IPS-18c (cell line): Measurements from ENCODE around the gene RCC1.
"Not testable (repeated sequence)": the region's sequence is repeated elsewhere in the genome, so short reads cannot be mapped to it uniquely, and the experiment has no call there.

Experiments used
- H3K4me3 ChIP-seq: 2 replicates; pipeline ENCODE4 v1.7.0; 2013; ENCODE audit warnings: low read depth, mild to moderate bottlenecking, low read length, moderate library complexity; ENCODE audit not compliant: insufficient read depth
- H3K9me3 ChIP-seq: one replicate; pipeline ENCODE4 v1.6.1; 2013; ENCODE audit warnings: mild to moderate bottlenecking, low read length, moderate library complexity; ENCODE audit not compliant: control insufficient read depth, insufficient read depth

RCC1 gene

DNA sequence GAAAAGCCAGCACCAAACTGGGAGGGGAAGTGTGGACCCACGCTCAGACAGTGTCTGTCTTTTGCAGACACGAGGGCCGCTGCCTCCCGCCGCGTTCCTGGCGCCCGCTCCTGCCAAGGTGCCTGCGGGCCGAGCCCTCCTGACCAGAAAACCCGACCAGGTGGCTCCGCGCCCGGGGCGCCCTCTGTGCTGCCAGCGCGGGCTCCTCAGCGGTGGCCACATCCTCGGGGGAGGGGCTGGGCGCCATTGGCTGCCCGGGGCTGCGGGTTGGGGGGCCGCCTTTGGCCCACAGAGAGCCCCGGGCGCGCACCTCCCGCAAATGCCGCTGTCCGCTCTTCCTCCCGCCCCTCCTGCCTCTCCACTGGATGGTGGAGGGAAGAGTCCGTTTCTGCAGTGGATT lies 24.6 kb downstream of the RCC1 start:
- Histone ChIP-seq H3K4me3 (no peak overlapping the region), H3K9me3 (no peaks in the 10 kb centered on the region)

DNA sequence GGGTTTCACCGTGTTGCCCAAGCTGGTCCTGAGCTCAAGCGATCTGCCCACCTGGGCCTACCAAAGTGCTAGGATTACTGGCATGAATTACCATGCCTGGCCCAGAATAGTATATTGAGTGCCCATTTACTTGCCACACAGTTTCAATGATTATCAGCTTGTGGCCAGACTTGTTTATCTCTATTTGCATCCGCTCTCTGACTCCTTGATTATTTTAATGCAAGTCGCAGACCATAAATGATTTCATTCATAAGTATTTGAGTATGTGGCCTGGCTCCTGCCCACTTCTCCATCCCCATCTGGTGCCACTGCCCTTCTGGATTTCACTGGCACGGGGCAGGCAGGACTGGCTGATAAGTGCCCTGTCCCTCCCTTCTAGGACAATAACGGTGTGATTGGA lies 28.8 kb downstream of the RCC1 start:
- no peak overlapping the region for H3K4me3 ChIP-seq
- no peaks in the 10 kb centered on the region for H3K9me3 ChIP-seq

DNA sequence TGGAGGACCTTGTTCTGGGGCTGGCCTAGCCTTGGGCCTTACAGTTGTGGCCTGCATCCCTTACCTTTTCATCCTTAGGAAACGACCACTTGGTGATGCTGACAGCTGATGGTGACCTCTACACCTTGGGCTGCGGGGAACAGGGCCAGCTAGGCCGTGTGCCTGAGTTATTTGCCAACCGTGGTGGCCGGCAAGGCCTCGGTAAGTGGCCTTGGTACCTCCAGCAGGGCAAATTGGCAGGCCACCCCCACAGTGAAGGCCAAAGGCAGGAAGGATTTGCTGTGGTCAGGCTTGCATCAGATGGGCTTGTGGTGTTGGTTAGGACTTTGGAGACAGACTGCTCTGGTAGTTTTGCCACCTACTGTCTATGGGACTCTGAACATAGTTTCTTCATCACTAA lies 29.3 kb downstream of the RCC1 start:
- Histone ChIP-seq H3K4me3 (no peak overlapping the region), H3K9me3 (no peaks in the 10 kb centered on the region)

DNA sequence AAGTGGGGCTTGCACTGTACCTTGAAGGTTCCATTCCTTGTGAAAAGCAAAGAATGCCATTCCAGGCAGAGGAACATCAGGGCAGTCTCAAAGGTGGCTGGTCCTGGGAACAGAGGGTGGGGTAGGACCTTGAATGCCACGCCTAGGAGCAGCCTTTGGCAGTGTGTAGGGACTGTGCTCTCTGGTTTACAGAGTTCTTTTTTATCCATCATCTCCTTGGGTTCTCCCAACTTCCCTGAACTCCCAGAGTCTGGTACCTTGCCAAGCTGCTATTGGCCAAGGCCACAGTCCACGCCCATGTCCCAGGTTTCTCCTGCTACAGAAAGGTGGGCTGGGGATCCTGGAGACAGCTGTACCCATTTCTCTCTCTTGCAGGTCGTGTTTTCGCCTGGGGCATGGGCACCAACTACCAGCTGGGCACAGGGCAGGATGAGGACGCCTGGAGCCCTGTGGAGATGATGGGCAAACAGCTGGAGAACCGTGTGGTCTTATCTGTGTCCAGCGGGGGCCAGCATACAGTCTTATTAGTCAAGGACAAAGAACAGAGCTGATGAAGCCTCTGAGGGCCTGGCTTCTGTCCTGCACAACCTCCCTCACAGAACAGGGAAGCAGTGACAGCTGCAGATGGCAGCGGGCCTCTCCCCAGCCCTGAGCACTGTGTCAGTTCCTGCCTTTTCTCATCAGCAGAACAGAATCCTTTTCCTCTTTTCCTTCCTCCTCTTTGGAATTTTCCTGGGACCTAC lies 31.8 kb downstream of the RCC1 start:
- Histone ChIP-seq H3K4me3 (no peak overlapping the region), H3K9me3 (no peaks in the 10 kb centered on the region)

DNA sequence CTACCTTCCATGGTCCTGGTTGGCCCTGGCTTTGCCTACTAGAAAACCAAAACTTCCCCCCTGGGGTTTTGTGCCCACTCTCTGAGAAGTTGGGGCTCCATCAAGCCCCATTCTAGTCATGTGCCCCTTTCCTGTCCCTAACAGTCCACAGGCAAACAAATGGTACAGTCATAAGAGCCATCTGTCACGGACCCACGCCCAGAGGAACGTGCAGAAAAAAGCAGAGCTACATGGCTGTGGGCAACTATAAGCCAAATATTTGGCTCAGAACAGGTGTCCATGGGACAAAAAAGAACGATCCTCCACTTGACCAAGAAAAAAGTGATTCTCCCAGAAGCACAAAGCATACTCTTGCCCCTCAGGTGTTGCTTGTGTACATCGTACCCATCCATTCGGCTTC lies 32.4 kb downstream of the RCC1 start:
- H3K9me3 ChIP-seq, result no peaks in the 10 kb centered on the region
- no peak overlapping the region for H3K4me3 ChIP-seq

DNA sequence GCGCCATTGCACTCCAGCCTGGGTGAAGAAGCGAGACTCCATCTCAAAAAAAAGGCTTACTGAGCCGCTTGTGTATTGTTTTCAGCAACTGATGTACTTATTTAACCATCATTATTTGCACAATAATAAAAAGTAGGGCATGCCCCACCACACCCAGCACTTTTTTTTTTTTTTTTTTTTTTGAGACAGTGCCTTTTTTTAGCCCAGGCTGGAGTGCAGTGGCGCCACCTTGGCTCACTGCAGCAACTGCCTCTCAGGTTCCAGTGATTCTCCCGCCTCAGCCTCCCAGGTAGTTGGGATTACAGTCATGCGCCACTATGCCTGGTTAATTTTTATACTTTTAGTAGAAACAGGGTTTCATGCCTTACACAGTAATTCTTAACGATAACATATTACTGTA lies 34.8 kb downstream of the RCC1 start:
- no peaks in the 10 kb centered on the region for H3K9me3 ChIP-seq
- H3K4me3 ChIP-seq, result no peak overlapping the region

DNA sequence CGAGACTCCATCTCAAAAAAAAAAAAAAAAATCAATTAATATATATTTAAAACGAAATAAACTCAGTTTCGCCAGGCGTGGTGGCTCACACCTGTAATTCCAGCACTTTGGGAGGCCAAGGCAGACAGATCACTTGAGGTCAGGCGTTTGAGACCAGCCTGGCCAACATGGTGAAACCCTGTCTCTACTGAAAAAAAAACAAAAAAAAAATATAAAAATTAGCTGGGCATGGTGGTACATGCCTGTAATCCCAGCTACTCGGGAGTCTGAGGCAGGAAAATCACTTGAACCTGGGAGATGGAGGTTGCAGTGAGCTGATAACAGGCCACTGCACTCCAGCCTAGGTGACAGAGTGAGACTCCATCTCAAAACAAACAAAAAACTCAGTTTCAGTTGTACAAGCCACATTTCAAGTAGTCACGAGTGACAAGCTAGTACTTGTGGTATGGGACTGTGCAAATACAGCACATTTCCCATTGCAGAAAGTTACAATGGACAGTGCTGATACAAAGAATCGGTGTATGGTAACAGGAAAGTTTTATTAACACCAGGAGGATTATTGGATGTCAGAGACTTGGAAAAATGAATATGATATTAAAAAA lies 35.7 kb downstream of the RCC1 start:
- not testable (repeated sequence) for H3K9me3 ChIP-seq, H3K4me3 ChIP-seq

DNA sequence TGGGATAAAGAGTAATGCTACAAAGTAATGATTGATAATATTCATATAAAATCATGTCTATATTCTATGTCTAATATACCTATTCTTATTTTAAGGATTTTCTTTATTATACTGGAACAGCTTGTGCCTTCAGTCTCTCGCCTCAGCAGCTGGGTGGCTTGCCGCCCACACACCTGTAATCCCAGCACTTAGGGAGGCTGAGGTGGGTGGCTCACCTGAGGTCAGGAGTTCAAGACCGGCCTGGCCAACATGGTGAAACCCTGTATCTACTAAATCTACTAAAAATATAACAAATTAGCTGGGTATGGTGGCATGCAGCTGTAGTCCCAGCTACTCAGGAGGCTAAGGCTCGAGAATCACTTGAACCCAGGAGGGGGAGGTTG lies 39.4 kb downstream of the RCC1 start:
- Histone ChIP-seq H3K9me3 (no peaks in the 10 kb centered on the region), H3K4me3 (no peak overlapping the region)

DNA sequence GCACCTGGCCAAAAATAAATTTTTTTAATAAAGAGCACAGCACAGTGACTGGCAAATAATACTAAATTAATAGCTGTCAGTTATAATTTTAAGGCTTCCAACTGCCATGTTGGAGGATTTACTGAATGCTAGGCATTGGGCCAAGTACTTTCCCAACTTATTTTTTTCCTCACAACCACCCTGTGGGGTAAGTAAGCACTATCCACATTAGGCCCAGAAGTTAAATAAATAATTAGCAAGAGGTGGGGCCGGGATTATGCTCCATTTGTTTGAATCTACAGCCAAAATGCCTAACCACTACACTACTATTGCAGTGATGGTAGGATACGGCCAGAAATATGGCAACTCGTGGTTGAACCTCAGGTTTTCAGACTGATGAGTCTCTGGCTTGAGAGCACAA lies 42.5 kb downstream of the RCC1 start:
- Histone ChIP-seq H3K4me3 (no peak overlapping the region), H3K9me3 (peaks cover 3% of the 10 kb centered on the region)

DNA sequence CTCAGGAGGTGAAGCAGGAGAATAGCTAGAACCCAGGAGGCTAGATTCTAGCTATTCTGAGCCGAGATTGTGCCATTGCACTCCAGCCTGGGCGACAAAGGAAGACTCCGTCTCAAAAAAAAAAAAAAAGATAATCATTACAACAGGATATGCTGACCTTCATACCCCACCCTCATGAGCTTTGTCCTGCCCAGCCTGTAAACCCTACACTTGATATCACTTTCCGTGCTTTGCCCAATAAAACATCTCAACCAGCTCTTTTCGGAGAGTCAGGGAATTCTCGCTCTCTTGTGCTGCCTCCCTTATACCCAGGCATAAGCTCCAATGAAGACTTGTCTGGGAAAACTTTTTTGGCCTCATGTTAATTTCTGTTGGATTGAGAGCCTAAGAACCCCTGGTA lies 45.5 kb downstream of the RCC1 start:
- Histone ChIP-seq H3K9me3 (peaks cover 3% of the 10 kb centered on the region), H3K4me3 (no peak overlapping the region)

DNA sequence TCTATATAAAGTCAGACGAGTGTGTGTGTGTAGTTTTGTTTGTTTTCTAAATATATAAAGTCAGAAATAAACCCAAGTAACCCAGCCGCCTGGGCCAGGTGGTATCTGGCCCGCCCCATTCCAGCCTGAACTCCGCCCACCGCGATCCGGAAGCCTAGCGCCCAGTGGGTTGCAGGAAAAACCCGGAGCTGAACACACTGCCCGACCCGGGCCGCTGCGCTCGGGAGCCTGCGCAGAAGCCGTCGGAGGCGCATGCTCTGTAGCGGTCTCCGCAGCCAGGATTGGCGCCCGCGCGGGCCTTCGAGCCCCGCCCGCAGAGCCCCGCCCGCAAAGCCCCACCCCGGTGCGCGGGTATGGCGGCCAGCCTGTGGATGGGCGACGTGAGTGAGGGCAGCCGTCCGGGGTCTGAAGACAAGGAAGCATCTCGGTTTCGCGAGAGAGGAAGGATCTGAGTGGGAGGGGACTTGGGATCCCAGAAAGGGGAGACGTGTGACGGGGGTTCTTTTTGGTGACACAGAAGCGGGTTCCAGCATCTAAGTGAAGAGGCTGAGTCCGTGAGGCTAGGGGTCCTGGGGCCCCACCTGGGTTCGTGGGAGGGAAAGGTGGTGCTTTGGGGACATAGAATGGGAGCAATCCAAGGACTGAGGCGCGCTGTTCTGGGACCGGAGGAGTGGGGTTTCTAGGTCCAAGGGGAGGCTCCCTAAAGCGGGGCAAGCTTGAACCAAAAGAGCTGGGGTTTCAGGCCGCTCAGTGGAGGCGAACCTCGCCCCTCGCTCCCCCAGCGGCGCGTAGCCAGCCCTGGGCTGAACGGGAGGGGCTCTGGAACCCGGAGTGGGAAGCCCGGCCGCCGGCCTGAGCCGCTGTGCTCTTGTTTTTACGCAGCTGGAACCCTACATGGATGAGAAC lies 47.2 kb downstream of the RCC1 start, which contains the start of gene TRNAU1AP:
Gene TRNAU1AP (plus strand): TSS at position 328 of the 906 bp plus-strand sequence. CDS start 26 bp downstream, at position 354.
- Histone ChIP-seq H3K4me3 (peak within 1 kb of the TSS; percentile 99), H3K9me3 (peaks cover 3% of the 10 kb centered on the region)

DNA sequence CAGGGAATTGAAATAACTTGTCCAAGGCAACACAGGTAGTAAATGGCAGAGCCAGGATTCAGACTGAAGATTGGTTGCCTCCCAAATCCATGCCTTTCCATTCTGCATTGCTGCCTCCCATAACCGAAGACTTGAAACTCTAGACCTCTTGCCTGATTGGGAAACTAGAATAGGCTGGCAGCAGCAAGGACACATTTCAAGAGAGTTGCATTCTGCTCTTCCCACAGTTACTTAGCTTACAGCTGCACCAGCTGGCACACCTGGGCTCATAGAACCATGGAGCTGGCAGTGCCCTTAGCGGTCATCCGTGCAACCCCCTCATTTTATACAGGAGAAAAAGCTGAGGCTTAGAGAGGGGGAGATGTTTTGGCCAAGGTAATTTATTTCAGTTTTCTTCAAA lies 55.0 kb downstream of the RCC1 start:
- H3K9me3 ChIP-seq, result no peaks in the 10 kb centered on the region
- no peak overlapping the region for H3K4me3 ChIP-seq

DNA sequence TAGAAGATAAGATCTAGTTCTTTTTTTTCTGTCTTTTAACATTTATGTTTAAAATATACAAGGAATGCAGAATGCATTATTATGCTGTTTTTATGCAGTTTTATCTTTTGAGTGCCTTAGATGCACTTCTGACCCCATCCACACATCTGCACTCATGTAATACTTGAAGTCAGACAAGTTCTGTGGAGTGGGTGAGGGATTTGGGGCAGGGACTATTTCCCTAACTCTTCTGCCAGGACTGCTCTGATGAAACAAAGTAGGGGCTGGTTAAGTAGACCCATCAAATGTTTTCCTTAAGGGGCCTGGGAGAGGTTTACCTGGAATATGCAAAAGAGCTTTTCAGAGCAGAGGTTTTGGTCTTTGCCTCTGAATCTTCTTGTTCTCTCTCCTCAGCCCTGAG lies 58.5 kb downstream of the RCC1 start:
- Histone ChIP-seq H3K9me3 (no peaks in the 10 kb centered on the region), H3K4me3 (no peak overlapping the region)

DNA sequence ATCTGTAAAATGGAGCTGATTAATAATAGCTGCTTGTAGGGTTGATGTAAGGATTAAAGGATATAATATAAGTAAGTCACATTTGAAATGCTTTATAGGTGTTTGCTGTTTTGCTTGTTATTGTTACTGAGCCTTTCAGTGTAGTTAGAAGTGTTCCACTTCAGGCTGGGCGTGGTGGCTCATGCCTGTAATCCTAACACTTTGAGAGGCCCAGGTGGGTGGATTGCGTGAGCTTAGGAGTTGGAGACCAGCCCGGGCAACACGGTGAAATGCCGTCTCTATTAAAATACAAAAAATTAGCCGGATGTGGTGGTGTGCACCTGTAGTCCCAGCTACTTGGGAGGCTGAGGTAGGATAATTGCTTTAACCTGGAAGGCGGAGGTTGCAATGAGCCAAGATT lies 59.2 kb downstream of the RCC1 start:
- no peaks in the 10 kb centered on the region for H3K9me3 ChIP-seq

DNA sequence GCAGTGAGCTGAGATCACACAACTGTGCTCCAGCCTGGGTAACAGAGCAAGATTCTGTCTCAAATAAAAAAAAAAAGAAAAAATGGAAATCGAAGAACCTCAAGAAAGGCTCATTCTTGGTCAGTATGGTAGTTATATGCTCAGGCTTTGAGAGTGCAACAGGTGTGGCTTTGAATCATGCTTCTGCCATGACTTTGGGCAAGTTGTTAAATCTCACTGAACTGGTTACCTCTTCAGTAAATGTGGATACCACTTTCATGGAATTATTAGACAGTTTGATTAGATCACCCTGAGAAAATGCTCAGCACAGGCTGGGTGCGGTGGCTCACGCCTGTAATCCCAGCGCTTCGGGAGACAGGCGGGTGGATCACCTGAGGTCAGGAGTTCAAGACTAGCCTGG lies 59.9 kb downstream of the RCC1 start:
- no peak overlapping the region for H3K4me3 ChIP-seq
- no peaks in the 10 kb centered on the region for H3K9me3 ChIP-seq

More for the DNA sequence above, 59.2 kb downstream of the RCC1 start:
- no peak overlapping the region for H3K4me3 ChIP-seq

DNA sequence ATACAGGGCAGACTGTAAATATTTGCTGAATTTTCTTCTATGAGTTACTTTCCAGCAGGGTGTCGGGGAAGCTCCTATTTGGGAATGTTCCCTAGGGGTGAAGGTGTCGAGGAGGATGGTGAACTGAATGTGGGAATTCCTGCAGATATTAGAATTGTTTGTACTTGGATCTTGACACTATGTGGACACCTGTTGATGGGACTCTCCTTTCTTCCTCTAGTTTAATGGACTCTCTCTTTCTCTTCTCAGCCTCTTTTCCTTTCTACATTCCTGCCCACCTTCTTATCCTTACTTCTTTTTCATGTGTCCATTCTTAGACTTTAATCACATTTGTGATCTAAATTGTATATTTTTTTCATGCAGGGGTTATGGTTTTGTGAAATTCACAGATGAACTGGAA lies 61.1 kb downstream of the RCC1 start:
- Histone ChIP-seq H3K9me3 (no peaks in the 10 kb centered on the region), H3K4me3 (no peak overlapping the region)

DNA sequence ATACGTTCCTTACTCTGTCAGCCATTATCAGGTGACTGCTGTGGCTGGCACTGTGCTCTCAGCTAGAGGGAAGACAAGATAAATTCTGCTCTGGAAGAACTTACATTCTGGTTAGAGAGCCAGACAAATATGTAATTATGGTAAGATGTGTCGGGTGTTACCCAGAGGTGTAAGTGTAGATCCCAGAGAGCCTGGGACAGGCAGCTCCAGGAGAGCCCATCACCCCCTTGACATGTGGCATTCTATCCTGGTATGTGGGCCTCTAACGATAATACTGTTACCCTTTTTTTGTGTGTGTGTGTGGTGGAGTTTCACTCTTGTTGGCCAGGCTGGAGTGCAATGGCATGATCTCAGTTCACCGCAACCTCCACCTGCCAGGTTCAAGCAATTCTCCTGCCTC lies 66.1 kb downstream of the RCC1 start:
- Histone ChIP-seq H3K4me3 (no peak overlapping the region), H3K9me3 (no peaks in the 10 kb centered on the region)

DNA sequence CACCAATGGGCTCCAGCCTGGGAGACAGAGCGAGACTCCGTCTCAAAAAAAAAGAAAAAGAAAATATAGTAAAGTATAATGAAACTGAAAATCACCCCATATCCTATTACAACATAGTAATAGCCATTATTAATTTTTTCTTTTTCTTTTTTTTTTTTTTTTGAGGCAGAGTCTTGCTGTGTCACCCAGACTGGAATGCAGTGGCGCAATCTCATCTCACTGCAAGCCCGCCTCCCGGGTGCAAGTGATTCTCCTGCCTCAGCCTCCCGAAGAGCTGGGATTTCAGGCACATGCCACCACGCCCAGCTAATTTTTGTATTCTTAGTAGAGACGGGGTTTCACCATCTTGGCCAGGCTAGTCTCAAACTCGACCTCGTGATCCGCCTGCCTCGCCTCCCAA lies 67.0 kb downstream of the RCC1 start:
- not testable (repeated sequence) for H3K9me3 ChIP-seq

More for the DNA sequence above, 67.0 kb downstream of the RCC1 start:
- not testable (repeated sequence) for H3K4me3 ChIP-seq
